Adipose tissue (tissue), 3 donors: ENCODE data around the gene MYBPC2. TPM values are rescaled to one million over a fixed set of nuclear protein-coding genes. Genes with fewer than 3 reads are reported as not detected.

Source experiments
- H3K27ac ChIP-seq: one replicate; pipeline ENCODE4 v1.5.1; 2013; ENCODE audit warnings: low read depth, low read length
- WGBS, 3 donors: extraction: QIAGEN DNeasy Blood & Tissue Kit; methylation state at CpG; one replicate each; pipeline ENCODE4 v1.1.7; 2013; 5-methylcytosine and 5-hydroxymethylcytosine counted together
- polyA plus RNA-seq, 3 donors: library from polyadenylated mRNA; stranded (reverse); fragments of 200-250 nt; gene quantifications; one replicate each; pipeline ENCODE4 v1.2.3, GENCODE V29; 2013
- donor health status: healthy with polysubstance abuse.
- donor health status: Bipolar disorder and iron deficiency.
- donor health status: healthy.

MYBPC2 gene
- polyA plus RNA-seq, 3 donors = 0.06 to 0.34 (median 0.15) TPM

GRCh38 chr19:50488389-50489194, 55.9 kb downstream of the MYBPC2 start:
- 17 to 39% (median 19%) methylated on average over 13 of the region's 13 CpGs for WGBS, 3 donors
- H3K27ac ChIP-seq = no peak overlapping the region

DNA sequence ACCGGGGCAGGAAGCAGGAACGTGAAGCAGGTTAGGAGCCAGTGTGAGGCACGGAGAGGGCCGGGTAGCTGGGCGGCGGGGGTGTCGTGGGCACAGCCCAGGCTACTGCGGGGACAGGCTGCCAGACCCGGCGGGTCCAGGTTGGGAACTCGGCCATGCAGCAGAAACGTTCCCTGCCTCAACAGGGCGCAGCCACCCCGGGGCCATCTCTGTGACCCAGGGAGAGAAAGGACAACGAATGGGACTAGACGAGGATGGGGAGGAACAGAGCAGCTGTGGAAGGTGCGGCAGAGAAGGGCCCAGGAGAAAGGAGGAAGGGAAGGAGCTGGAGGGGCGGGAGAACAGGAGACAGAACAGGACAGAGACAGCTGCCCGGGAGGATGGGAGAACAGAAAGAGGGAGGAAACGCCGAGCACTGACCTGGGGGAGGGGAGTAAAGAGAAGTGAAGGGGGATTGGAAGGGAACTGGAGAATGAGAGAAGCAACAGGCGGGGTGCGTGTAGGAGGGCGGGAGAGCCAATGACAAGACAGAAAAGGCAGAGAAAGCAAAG, 56.8 kb downstream of the MYBPC2 start:
- 51 to 52% (median 52%) methylated on average over 23 to 24 of the region's 24 CpGs for WGBS, 3 donors
- no peak overlapping the region for H3K27ac ChIP-seq

- WGBS, 3 donors = 95 to 98% (median 95%) methylated on average over 18 of the region's 18 CpGs
- no peak overlapping the region for H3K27ac ChIP-seq
These were observed 57.7 kb downstream of the MYBPC2 start for GRCh38 chr19:50490411-50490811.

DNA sequence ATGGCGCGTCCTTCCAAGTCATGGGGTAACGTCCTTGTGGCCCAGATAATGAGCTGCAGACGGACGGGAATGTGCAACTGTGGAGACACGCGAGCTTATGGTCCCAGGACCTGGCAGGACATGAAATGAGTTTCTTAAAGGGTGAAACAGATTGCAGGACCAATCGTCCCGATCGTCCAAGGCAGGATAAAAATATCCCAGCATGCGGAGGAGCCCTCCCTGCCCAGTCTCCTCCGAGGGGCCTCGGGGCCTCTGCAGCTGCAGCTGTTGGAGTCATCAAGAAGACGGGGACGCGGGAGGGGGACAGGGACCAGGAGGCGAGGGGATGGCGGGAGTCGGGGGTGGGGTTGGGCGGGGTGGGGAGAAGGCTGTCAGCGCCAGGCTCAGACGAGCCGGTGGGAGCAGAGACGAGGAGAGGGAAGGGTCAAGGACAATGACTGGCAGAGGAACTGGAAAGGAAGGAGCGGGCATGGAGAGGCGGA, 58.3 kb downstream of the MYBPC2 start:
- no peak overlapping the region for H3K27ac ChIP-seq
- 32 to 49% (median 41%) methylated on average over 26 of the region's 26 CpGs for WGBS, 3 donors

- H3K27ac ChIP-seq = no peak overlapping the region
- WGBS, 3 donors = 2 to 25% (median 7%) methylated on average over 9 to 12 of the region's 12 CpGs
These were observed 59.8 kb downstream of the MYBPC2 start for GRCh38 chr19:50492303-50493052.

GRCh38 chr19:50493171-50493570, 60.5 kb downstream of the MYBPC2 start:
- H3K27ac ChIP-seq = no peak overlapping the region
- 62 to 78% (median 75%) methylated on average over 7 to 8 of the region's 8 CpGs for WGBS, 3 donors

DNA sequence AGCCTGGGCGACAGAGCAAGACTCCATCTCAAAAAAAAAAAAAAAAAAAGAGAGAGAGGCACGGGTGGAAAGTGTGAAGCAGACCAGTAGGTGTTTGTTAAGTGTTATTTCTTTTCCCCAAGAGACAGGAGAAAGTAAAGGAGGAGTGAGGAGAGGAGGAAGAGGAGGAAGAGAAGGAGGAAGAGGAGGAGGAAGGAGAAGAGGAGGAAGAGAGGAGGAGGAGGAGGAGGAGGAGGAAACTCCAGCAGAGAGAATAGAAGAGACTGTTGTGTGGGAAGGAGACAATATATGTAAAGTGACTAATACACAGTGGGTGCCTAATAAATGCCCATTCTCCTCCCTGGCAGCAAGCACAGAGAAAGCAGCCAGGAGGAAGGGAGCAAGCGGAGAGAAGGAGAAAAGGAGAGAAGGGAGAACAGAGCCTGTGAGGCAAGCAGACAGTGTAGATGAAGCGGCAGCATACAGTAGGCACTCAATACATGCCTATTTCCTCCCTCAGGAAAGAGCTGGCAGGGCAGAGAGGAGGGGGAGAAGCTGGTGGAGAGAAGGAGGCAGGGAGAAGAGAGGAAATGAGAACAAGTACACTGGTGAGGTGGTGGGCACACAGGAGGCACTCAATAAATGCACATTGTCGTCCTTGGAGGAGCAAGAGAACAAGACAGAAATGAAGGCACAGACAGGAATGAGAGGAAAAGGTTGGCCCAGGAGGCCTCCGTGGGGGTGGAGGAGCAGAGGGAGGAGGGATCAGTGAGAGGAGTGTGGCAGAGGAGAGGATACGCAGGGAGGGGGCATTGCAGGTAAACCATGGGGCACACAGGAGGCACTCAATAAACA, 61.7 kb downstream of the MYBPC2 start:
- WGBS, 3 donors = 62 to 70% (median 64%) methylated on average over 6 to 7 of the region's 7 CpGs

GRCh38 chr19:50495020-50495531, 62.4 kb downstream of the MYBPC2 start:
- no peak overlapping the region for H3K27ac ChIP-seq
- WGBS, 3 donors = 88 to 93% (median 91%) methylated on average over 5 of the region's 5 CpGs

More for the DNA sequence above, 61.7 kb downstream of the MYBPC2 start:
- H3K27ac ChIP-seq = no peak overlapping the region

DNA sequence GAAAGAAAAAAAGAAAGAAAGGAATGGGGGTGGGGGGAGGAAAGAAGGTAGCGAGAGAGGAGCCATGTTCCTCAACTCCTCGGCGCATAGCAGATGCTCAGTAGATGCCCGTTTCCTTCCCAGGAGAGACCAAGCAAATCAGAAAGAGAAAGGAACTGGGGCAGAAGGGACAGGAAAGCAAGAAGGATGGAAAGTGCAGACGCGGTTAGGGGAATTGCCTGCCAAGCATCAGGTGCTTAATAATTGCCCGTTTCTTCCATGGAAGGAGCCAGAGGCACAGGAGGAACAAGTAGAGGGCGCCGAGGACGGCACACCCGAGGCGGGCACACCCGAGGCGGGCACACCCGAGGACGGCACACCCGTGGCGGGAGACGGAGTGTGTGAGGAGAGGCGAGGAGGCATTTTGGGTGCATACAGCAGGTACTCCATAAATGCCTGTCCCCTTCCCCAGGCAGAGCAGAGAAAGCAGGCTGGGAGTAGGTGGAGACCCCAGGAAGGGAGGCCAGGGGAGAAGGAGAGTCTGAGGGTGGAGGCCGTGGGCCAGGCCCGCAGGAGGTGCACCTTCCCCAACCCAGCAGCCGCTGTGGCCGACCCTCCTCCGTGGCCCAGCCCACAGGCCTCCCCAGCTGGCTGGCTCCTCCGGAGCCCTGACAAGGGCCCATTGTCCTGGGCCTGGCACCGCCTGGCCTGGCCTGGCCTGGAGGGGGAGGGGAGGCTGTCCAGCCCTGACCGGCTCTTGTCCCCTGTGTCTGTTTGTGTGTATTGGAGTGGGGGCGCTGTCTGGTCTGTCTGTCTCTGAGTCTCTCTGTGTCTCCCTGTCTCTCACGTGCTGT, 63.7 kb downstream of the MYBPC2 start:
- no peak overlapping the region for H3K27ac ChIP-seq
- WGBS, 3 donors = 76 to 79% (median 77%) methylated on average over 28 to 30 of the region's 30 CpGs

DNA sequence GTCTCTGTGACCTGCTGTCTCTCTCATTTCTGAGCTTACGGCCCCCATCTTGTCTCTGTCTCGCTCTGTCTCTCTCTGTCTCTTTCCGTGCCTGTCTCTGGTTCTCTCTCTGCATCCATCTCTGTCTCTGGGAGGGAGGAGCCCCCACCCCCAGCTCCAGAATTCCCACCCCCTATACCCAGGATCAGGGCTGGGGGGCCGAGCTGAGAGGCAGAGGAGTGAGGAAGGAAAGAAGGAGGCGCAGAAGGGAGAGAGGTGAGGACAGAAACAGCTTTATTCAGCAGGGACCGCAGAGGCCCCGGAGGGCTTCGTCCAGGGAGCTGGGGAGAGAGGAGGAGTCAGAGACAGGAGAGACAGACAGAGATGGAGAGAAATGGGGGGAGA, 64.3 kb downstream of the MYBPC2 start:
- no peak overlapping the region for H3K27ac ChIP-seq
- 77 to 85% (median 80%) methylated on average over 8 of the region's 8 CpGs for WGBS, 3 donors

DNA sequence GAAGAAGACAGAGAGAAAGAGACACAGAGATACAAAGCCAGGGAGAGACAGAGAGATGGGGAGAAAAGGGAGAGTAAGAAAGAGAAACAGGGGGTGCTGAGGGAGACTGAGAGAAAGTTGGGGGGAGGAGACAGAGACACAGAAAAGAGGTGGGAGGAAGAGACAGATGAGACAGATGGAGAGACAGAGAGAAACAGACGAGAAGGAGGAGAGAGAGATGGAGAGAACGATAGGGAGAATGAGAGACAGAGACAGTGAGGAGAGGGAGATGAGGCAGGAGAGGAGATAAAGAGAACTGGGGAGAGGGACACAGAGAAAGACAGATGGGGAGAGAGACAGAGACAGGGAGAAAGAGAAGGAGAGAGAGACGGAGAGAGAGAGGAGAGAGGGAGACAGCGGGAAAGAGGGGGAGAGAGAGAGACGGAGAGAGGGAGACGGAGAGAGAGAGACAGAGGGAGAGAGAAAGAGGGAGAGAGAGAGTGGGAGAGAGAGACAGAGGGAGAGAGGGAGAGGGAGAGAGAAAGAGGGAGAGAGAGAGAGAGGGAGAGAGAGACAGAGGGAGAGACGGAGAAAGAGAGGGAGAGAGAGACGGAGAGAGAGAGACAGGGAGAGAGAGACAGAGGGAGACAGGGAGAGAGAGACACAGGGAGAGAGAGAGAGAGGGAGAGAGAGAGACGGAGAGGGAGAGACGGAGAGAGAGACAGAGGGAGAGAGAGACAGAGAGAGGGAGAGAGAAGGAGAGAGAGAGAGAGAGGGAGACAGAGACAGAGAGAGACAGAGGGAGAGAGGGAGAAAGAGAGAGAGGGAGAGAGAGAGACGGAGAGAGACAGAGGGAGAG, 65.7 kb downstream of the MYBPC2 start:
- no peak overlapping the region for H3K27ac ChIP-seq
- 76 to 85% (median 83%) methylated on average over 11 of the region's 11 CpGs for WGBS, 3 donors

DNA sequence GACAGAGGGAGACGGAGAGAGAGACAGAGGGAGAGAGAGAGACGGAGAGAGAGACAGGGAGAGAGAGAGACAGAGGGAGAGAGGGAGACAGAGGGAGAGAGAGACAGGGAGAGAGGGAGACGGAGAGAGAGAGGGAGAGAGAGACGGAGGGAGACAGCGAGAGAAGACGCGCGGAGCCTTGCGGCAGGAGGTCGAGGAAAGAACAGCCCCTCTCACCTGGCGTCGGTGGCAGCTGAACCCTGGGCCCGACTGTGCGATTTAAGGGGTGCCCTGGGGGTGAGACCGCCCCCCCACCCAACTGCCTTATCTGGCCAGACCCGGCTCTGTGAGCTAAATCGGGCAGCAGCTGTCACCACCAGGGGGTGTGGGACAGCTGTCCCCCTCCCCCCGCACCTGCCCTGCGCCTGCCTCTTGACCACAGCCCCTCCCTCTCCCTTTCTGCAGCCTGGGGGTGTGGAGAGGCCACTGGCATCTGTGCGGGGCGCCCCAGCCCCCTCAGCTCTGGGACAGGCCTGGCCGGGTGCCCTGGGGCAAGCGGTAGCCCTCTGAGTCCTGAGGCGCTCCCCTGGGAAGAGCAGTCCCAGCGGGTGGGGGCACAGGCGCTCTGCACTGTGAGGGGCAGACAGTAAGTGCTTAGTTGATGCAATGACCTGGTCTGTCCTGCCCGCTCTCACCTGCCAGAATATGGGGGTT, 67.5 kb downstream of the MYBPC2 start:
- no peak overlapping the region for H3K27ac ChIP-seq
- 52 to 69% (median 63%) methylated on average over 22 to 27 of the region's 27 CpGs for WGBS, 3 donors

DNA sequence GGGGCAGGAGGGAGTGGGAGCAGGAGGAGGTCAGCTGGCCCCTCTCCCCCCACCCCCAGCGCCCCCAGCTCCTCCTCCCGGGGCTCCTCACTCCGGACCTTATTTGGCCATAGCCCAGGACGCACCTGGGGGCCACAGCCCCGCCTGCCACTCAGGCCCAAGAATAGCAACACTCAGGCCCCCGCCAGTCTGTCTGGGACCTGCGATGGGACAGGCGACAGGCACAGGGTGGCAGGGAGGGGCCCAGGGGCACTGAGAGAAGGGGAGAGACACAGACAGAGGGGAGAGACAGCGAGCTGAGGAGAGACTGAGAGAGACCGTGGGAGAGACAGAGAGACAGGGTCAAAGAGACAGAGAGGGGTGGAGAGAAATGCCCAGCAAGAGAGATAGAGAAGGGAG, 68.1 kb downstream of the MYBPC2 start:
- 67 to 84% (median 75%) methylated on average over 8 to 10 of the region's 10 CpGs for WGBS, 3 donors
- H3K27ac ChIP-seq = no peak overlapping the region

- WGBS, 3 donors = 72 to 83% (median 74%) methylated on average over 12 of the region's 12 CpGs
- no peak overlapping the region for H3K27ac ChIP-seq
These were observed 68.5 kb downstream of the MYBPC2 start for GRCh38 chr19:50501186-50501567.

DNA sequence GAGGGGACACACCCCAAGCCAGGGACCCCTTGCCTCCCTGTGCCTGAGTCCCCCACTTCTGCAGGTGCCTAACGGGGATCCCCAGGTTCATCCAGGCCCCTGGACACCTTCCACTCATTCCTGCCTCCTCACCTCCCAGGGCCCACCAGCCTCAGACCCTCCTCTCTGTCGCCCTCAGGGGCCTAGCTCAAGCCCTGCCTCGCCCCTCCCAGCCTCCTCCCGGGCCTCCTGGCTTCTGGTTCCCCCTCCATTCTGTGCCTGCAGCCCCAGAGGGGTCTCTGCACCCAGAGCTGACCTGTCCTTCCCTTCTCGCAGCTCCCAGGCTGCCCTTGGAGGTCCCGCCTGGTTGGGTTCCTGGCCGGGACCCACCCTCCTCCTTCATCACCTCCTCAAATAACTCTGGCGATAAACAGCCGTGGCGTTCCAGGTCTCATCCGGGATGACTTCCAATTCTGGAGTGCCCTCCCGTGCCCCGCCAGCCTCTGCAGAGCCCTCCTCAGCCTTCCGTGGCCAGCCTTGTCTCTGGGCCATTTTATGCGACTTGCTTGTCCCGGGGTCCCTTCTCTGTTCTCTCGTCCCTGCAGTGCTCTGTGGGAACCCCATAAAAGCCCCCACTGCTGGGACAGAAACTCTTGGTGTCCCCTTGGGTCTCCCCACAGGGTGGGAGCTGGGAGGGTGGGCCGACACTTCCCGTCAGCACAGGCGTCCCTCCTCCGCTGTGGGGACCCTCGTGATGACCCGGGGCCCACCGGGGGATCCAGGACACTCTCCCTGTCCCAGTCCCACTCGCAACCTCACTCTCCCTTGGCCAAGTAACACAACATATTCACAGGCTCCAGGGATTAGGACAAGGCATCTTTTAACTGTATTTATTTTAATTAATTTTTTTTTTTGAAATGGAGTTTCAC, 69.1 kb downstream of the MYBPC2 start:
- H3K27ac ChIP-seq = no peak overlapping the region
- WGBS, 3 donors = 73 to 82% (median 75%) methylated on average over 24 to 25 of the region's 25 CpGs
